Stomach (tissue), 4 donors: ENCODE measurements around the gene CDKN1A.

Experiments
- POLR2A ChIP-seq, 4 donors: fragments of 450-650 bp; IDR thresholded peaks; one replicate each; pipeline ENCODE4 v1.6.1; 2016; ENCODE audit warnings: antibody characterized with exemption in 4 of 4, control low read depth in 2 of 4, mild to moderate bottlenecking in 1 of 4, moderate library complexity in 1 of 4
- POLR2AphosphoS5 ChIP-seq, 3 donors: sonication (generic); formaldehyde crosslinking; IDR thresholded peaks; one replicate each; pipeline ENCODE4 v1.6.1; 2016; ENCODE audit warnings: antibody characterized with exemption in 3 of 3
- TF ChIP-seq, protein P1 (sequence below), 7 experiments: fragments of 450-650 bp in 4 of 7; fragments of 200-600 bp in 3 of 7; sonication (generic) in 3 of 7; IDR thresholded peaks; one replicate each; pipeline ENCODE4 v1.5.1; 2016 to 2019; ENCODE audit warnings: antibody characterized with exemption in 7 of 7, control low read depth in 2 of 7, mild to moderate bottlenecking in 1 of 7

DNA sequence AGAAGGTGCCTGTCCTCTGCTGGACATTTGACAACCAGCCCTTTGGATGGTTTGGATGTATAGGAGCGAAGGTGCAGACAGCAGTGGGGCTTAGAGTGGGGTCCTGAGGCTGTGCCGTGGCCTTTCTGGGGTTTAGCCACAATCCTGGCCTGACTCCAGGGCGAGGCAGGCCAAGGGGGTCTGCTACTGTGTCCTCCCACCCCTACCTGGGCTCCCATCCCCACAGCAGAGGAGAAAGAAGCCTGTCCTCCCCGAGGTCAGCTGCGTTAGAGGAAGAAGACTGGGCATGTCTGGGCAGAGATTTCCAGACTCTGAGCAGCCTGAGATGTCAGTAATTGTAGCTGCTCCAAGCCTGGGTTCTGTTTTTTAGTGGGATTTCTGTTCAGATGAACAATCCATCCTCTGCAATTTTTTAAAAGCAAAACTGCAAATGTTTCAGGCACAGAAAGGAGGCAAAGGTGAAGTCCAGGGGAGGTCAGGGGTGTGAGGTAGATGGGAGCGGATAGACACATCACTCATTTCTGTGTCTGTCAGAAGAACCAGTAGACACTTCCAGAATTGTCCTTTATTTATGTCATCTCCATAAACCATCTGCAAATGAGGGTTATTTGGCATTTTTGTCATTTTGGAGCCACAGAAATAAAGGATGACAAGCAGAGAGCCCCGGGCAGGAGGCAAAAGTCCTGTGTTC, 1.3 kb upstream of the CDKN1A start:
- TF ChIP-seq POLR2A (IDR thresholded peaks at IDR 0.05): no peak
- TF ChIP-seq, protein P1, sequence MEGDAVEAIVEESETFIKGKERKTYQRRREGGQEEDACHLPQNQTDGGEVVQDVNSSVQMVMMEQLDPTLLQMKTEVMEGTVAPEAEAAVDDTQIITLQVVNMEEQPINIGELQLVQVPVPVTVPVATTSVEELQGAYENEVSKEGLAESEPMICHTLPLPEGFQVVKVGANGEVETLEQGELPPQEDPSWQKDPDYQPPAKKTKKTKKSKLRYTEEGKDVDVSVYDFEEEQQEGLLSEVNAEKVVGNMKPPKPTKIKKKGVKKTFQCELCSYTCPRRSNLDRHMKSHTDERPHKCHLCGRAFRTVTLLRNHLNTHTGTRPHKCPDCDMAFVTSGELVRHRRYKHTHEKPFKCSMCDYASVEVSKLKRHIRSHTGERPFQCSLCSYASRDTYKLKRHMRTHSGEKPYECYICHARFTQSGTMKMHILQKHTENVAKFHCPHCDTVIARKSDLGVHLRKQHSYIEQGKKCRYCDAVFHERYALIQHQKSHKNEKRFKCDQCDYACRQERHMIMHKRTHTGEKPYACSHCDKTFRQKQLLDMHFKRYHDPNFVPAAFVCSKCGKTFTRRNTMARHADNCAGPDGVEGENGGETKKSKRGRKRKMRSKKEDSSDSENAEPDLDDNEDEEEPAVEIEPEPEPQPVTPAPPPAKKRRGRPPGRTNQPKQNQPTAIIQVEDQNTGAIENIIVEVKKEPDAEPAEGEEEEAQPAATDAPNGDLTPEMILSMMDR (IDR thresholded peaks at IDR 0.05): no peak
- TF ChIP-seq POLR2AphosphoS5 (IDR thresholded peaks at IDR 0.05): no peak
